GM12872 (cell line): Measurements from ENCODE around the gene PODN.

Source experiments
- CTCF ChIP-seq: IDR thresholded peaks from 3 replicates; pipeline ENCODE4 v1.5.1; 2011; ENCODE audit warnings: low read depth, mild to moderate bottlenecking, low read length, moderate library complexity; ENCODE audit not compliant: insufficient read depth

Gene PODN, protein sequence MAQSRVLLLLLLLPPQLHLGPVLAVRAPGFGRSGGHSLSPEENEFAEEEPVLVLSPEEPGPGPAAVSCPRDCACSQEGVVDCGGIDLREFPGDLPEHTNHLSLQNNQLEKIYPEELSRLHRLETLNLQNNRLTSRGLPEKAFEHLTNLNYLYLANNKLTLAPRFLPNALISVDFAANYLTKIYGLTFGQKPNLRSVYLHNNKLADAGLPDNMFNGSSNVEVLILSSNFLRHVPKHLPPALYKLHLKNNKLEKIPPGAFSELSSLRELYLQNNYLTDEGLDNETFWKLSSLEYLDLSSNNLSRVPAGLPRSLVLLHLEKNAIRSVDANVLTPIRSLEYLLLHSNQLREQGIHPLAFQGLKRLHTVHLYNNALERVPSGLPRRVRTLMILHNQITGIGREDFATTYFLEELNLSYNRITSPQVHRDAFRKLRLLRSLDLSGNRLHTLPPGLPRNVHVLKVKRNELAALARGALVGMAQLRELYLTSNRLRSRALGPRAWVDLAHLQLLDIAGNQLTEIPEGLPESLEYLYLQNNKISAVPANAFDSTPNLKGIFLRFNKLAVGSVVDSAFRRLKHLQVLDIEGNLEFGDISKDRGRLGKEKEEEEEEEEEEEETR

GRCh38 chr1:53061859-53062707 is at the start of gene PODN:
Gene PODN, plus strand, starts transcription at chr1:53062213. Its CDS starts 7,643 bp downstream, at chr1:53069856.
- no peak for TF ChIP-seq CTCF

- no peak for TF ChIP-seq CTCF
These were observed 47.1 kb upstream of the PODN start for GRCh38 chr1:53014791-53015507.

- TF ChIP-seq CTCF, result no peak
These were observed 46.5 kb upstream of the PODN start for GRCh38 chr1:53015508-53015860.

- TF ChIP-seq CTCF, result no peak
These were observed 45.3 kb upstream of the PODN start for GRCh38 chr1:53016705-53017104.

DNA sequence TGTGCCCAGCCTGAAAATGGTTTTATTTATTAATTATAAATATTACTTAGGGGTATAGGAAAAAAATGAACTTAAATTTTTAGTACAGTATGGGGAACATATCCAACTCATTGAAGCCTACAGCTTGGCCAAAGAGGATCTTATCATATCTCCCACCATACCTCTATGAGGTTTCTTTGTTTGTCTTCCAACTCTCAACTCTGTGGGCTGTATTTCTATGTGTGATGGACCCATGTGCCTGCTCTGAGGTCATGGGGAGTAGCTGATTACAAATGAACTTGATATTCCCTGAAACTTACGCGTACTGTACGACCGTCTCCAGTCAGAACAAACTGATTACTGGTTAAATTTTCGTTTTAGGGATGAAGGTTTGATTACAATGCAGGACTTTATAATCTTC is 41.4 kb upstream of the PODN start:
- no peak for TF ChIP-seq CTCF

DNA sequence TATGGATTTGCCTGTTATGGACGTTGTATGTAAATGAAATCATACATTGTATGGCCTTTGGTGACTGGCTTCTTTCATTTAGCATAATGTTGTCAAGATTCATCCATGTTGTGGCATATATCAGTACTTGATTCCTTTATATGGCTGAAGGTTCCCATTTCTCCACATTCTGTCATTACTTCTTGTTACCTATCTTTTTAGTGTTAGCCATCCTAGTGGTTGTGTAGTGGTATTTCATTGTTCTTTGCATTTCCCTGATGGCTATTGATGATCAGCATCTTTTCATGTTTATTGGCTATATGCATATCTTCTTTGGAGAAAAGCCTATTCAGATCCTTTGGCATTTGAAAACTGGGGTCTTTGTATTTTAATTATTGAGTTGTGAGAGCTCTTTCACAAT is 39.8 kb upstream of the PODN start:
- no peak for TF ChIP-seq CTCF
